Body of pancreas (tissue), 4 donors: ENCODE measurements around the gene DENND1A.

Experiments used
- POLR2A ChIP-seq, 3 donors: fragments of 450-650 bp; IDR thresholded peaks; one replicate each; pipeline ENCODE4 v1.6.1; 2016; ENCODE audit warnings: antibody characterized with exemption in 3 of 3, mild to moderate bottlenecking in 2 of 3
- TF ChIP-seq, protein P1 (sequence below), 7 experiments: fragments of 450-650 bp in 4 of 7; fragments of 200-600 bp in 3 of 7; sonication (generic) in 3 of 7; IDR thresholded peaks; one replicate each; pipeline ENCODE4 v1.5.1; 2016 to 2019; ENCODE audit warnings: antibody characterized with exemption in 7 of 7

DNA sequence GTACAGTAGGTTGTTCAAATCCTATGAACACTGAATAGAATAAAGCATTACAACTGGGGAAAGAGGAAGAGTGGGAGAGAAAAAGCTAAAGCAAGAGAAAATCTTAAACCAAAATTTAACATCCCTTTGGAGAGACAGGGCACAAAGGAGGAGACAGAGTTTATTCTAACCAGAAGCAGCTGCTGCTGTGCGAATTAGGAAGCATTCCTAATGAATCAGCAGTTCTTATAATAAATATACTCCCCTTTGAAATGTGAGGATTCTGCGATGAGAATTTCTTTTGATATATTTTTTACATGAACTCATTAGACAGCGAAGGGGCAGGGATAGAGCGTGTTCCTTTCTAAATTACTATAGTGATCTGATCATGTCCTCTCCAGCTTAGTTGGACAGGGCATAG is 233.4 kb downstream of the DENND1A start:
- no peak for TF ChIP-seq POLR2A (IDR thresholded peaks at IDR 0.05)
- TF ChIP-seq, protein P1, sequence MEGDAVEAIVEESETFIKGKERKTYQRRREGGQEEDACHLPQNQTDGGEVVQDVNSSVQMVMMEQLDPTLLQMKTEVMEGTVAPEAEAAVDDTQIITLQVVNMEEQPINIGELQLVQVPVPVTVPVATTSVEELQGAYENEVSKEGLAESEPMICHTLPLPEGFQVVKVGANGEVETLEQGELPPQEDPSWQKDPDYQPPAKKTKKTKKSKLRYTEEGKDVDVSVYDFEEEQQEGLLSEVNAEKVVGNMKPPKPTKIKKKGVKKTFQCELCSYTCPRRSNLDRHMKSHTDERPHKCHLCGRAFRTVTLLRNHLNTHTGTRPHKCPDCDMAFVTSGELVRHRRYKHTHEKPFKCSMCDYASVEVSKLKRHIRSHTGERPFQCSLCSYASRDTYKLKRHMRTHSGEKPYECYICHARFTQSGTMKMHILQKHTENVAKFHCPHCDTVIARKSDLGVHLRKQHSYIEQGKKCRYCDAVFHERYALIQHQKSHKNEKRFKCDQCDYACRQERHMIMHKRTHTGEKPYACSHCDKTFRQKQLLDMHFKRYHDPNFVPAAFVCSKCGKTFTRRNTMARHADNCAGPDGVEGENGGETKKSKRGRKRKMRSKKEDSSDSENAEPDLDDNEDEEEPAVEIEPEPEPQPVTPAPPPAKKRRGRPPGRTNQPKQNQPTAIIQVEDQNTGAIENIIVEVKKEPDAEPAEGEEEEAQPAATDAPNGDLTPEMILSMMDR (IDR thresholded peaks at IDR 0.05): no peak
